HG03558 (cell line): ENCODE data around the gene PLCB2.
A peak's percentile ranks its signal among the peaks of the same experiment; 100 is the strongest.

Source experiments
- ATAC-seq: cut with Tn5 transposase; IDR thresholded peaks from one replicate; pipeline ENCODE4 v1.9.1; 2021; ENCODE audit warnings: moderate number of reproducible peaks; ENCODE audit not compliant: unreplicated experiment; ENCODE audit errors: extremely low read depth

The PLCB2 gene

DNA sequence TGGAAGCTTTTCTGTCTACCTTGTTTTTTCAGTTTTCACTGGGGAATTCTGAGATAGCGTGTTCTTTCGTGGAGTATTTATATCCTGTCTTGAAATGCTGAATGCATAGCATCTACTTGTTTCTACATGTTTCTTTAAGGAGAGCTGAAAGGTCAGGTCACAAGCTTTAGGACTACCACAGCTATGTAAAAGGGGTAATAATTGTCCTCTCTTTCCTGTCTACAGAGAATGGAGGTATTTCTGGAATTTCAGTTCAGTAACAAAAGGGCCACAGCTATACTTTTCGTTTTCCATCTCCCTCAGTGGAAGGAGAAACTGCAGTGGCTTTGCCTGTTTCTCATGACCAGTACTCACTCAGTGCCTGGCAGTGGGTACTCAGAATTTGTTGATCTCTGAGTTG is 20.4 kb upstream of the PLCB2 start:
- no peak for ATAC-seq

DNA sequence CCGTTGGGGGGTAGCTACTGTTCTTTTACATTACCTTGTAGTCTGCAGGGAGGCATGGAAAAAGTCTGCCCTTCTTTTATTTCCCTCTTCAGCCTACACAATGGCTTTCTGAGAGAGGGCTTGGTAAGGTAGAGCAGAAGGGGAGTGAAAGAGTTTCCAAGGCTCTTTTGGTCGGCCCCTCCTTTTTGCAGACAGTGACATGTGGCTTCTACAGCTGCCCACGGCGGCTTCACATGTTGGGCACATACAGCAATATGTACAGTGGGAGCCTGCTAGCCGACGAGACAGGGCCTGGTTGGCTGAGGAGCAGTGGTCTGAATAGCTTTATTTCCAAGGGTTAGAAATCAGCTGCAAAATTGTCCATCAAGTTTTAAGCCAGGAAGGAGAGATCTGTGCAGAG is 19.7 kb upstream of the PLCB2 start:
- ATAC-seq = no peak

DNA sequence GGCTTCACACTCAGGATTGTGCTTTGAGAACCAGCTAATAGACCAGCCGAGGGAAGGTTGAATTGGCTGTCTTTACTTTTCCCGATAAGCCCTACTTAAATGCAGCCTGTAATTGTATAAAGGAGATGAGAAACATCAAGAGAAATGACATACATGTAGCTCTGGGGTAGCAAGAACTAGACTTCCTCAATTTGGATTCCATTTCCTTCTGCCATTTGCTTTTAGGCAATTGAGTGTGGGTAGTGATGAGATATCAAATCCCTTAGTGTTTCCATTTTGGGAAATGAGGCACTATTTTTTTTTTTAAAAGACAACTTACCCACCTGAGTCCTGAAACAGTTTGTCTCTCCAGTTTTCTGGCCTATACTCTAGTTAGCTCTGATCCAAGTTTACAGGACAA is 18.0 kb upstream of the PLCB2 start:
- no peak for ATAC-seq

DNA sequence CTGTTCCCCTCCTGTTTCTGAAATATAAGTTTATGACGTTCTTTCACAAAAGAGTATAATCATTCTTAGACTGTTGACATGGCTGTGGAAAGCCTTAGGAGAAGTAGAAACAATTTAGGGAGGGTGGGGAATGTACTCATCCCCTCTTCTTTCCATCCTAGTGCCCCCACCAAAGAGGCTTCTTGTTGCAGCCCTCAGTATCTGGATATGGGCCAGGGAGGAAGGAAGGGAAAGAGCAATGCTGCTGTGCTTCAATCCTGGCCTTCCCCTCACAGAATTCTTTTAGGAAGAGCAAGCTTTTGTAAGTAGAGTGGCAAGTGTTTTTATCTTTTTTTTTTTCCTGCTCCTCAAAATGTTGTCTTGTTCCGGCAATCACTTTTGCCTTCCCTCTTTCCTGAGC is 17.5 kb upstream of the PLCB2 start:
- ATAC-seq = no peak

DNA sequence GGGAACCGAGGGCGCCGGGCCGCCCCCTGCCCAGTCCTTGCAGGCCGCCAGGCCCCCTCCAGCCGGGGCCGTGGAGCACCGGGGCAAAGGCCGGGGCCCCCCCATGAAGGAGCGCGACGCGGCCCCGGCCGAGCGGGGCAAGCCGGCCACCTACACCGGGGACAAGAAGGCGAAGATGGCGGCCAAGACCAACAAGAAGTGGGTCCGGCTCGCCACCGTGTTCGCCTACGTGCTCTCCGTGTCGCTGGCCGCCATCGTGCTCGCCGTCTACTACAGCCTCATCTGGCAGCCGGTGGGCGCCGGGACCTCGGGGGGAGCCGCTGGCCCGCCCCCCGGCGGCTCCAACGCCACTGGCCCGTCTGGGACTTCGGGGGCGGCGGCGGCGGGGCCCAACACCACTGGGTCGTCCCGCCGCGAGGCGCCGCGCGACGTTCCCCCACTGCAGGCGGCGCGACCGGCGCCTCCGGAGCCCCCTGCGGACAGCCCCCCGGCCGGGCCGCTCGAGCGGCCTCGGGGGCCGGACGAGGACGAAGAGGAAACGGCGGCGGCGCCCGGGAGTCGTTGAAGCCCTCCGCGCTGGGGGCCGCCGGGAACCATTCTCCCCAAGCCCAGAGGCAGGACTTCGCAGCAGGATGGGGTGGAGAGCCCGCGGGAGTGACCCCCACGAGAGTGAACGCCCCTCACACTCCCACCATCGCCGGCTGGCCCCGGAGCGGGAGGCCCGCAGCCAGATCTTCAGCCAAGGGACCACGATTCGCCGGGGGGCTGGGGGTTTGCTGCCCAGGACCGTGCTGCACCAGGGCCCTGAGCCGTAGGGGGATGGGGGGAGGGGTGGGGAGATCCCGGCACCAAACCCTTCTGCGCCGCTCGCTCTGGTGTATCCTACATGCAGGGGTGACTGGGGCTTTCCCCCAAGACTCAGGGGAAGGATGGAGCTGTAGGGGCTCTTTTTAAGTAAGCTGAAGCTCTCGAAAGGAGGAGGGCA is 16.5 kb upstream of the PLCB2 start:
- no peak for ATAC-seq

DNA sequence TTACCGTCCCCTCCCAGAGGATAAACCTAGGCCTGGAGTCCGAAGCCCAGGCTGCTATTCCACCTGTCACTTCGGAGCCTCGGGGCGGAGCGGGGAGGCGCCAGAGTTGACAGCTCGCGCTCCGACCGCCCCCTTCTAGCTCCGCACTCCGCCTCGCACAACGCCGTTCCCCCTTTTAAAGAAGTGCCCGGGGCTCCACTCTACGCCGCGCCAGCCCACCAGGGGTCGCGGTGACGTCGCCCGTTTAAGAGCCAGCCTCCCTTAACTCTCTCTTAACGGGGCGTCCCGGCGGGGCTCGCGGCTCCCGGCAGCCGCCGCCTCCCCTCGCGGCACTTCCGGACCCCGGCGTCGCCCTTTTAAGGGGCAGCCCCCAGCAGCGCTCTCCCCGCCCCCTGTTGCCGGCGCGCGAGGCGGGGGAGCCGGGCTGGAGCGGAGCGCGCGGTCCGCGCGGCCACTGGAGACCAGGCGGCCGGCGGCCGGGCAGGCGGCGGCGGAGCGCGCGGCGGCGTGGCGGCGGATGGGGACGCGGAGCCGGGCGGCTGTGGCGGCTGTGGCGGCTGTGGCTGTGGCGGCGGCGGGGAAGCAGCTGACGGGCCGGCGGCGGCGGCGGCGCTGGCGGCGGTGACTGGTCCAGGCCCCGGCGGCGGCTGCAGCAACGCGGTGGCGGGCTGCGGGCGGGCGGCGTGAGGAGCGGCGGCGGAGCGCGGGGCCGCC is 15.7 kb upstream of the PLCB2 start, which contains the start of gene INAFM2:
INAFM2 (plus strand) TSS at position 454 of the 714 bp plus-strand sequence. CDS start 364 bp downstream, outside the sequence.
- peak; percentile 61 for ATAC-seq

DNA sequence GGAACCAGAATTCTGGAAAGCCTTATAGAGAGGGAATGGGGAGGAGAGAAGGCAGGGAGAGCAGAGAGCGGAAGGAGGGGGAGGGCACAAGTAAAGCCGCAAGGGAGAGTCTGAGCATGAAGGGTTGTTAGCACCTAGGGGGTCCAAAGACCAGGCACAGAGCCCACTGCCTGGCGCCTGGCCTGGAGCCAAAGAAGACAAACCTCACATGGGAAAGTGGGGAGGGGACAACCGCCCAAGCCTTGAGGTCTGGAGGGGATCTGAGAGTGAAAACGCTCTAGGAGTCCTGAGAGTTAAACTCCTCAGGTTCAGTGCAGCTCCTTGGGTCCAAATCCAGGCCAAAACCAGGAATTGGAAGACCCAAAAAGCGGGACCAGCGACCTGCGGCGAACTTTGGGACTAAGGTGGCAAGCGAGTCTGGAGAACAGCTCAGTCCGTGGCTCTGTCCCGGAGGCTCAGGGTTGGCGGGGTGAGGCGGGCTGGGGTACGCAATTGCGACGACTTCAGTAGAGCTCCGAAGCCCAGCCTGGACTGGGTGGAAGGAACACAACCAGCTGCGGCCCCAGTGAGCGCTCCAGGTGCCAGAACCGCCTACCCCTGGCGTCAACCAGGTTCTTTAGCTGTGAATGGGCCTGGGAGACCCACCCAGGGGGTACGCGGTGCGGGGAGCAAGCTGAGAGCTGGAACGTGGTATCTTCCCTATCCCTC is 14.9 kb upstream of the PLCB2 start:
- ATAC-seq = no peak

DNA sequence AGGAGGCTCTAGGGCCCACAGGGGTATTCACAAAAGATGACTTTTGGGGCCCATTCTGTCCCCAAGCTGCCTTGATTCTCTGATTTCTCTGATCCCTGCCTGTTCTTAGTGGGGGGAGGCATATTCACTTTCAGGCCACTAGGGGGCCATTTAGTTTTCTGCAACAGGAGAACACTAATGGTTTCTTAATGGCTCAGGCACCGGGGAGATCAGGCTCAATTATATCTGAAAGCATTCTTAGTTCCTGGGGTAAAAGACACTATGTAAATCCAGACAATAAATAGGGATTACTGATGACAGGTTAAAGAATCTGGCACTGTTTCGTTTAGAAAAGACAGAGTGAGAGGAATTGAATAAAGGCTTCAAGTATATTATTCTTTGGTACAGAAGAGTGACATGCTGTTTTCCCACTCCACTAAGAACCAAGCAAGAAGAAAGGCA is 13.2 kb upstream of the PLCB2 start:
- ATAC-seq = no peak

DNA sequence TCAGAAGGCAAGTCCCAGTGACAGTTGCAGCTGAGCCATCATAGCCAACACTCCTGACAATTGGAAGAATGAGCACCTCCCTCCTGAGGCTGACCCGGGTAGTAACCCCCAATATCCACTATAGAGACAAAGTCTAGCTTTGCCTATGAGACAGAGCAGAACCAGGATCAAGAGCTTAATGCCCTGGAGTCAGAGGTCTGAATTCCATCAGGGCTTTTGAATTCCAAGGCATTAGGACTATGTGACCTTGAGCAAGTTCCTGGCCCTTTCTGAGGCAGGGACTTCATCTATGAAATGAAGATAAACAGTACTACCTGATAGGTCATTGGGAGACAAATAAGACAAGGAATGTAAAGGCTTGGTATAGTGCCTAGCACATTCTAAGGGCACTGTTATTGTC is 12.7 kb upstream of the PLCB2 start:
- ATAC-seq = no peak

DNA sequence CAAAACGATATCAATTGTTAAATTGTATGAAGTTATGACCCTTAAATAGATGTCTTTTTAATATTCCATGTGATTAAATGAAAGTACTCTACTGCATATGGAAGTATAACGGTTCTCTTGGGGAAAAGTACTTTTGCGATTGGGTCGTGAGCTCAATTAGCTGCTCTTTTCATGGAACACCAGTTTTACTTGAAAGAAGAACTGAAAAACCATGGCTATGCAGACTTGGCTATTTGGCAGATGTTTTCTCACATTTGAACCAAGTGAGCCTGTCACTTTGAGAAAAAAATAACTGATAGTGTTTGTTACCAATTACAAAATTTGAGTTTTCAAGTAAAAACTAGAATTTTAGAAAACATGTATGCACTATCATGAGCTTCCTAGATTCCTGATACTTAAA is 9.8 kb upstream of the PLCB2 start:
- no peak for ATAC-seq

DNA sequence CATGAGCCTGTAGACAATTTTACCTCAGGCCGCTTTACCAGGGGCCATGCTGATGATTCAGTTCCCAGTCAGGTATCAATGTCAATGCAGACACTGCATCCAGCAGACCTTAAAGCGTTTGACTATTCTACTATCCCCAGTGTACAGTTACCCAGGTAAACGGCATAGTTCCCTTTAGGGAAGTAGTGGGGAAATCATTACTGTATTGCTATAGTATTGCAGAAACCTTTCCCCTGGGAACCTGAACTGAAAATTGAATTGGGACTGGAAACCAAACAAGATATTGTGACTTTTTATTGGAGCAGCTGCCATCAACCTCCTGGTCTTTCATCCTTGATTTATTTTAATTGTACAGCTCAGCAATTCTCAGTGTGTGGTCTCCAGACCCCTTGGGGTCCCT is 9.2 kb upstream of the PLCB2 start:
- no peak for ATAC-seq

DNA sequence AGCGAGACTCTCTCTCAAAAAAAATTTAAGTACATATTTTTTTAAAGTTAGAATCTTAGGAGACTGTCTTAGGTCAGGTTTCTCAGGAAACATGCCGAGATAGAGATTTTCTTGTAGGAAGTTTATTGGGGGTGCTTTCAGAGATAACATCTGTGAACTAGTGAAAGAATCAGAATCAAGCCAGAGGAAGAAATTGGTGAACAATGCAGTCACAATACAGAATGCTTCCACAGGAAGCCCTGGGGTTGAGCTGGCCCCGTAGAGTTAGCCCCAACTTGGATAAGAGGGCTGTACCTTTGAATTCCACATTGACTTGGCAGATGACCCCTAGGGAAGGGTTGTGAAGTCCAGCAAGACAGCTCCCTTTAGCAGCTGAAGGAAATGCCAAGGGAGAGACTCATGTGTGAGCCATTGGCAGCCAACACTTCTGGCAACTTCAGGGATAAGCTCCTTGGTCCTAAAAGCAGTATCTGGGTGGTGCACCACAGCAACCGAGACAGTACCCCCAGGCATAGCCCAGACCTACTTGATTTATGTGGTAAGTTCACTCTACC is 7.1 kb upstream of the PLCB2 start:
- ATAC-seq = no peak

DNA sequence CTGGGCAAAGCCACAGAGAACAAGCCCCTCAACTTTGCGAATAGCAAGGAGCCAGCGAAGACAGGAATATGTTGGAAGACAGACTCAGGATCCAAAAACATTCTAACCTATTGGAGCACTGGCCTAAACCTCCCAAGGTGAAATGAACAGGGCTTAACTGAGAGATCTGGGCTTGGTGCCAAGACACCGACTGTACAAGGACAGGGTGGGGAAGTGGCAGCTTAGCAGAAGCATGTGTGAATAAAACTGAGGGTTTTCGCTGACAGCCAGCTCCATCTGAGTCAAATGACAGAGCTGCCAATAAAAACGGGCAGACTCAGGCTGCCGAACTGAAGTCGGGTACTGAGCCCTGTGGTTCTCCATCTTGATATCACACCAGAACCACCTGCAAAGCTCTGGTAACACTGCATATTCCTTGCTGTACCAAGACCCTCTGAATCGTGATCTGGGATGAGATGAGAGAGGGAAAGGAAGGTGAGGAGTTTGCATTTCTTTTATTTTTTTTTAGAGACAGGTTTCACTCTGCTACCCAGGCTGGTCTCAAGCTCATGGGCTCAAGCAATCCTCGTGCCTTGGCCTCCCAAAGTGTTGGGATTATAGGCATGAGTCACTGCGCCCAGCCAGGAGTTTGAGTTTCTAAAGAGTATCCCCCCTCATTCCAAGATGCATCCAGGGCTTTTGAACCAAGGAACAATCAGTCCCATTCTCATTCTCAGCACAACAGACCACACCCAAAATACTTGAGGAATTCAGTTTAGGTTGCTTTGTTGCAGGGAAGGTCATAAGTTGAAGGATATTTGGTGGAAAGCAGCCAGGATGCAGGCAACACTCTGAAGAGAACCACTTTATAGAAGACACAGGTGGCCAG is 6.0 kb upstream of the PLCB2 start:
- ATAC-seq = no peak

DNA sequence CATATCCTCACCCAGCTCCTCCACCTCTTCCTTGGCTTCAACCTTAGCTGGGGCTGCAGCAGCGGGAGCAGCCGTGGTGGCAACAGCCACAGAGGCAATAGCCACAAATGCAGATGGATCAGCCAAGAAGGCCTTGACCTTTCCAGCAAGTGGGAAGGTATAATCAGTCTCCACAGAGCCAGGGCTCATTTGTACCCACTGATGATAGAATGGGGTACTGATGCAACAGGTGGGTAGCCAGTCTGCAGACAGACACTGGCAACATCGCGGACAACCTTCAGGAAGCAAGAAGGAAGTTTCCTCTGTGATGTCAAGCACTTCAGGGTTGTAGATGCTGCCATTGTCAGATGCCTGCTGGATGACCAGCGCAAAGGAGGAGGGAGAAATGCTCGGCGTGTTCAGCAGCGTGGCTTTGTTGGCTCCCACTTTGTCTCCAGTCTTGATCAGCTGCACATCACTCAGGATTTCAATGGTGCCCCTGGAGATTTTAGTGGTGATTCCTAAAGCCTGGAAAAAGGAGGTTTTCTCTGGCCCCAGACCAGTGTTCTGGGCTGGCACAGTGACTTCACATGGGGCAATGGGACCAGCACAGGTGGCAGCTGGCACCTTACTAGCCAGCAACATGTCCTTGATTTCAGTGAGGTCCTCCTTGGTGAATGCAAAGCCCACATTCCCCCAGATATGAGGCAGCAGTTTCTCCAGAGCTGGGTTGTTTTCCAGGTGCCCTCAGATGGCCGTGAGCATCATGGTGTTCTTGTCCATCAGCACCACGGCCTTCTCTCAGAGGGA is 4.8 kb upstream of the PLCB2 start:
- ATAC-seq = no peak

DNA sequence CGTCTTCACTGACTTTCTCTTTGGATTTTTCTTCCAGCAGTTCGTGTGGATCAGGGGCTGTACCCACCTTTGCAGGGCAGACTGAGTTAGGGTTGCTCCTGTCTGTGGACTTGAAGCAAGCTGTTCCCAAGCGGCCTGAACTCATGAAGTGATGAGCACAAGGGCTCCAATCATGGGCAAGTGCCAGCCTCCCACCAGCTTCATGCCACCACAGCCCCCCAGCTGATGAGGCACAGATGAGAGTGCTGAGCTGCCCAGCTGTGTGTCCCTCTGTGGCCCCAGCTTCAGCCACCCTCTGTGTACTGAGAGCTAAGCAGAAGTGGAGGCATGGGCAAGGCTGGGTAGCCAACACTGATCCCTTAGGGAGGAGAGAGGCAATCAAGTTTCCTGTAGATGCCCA is 3.3 kb upstream of the PLCB2 start:
- no peak for ATAC-seq

DNA sequence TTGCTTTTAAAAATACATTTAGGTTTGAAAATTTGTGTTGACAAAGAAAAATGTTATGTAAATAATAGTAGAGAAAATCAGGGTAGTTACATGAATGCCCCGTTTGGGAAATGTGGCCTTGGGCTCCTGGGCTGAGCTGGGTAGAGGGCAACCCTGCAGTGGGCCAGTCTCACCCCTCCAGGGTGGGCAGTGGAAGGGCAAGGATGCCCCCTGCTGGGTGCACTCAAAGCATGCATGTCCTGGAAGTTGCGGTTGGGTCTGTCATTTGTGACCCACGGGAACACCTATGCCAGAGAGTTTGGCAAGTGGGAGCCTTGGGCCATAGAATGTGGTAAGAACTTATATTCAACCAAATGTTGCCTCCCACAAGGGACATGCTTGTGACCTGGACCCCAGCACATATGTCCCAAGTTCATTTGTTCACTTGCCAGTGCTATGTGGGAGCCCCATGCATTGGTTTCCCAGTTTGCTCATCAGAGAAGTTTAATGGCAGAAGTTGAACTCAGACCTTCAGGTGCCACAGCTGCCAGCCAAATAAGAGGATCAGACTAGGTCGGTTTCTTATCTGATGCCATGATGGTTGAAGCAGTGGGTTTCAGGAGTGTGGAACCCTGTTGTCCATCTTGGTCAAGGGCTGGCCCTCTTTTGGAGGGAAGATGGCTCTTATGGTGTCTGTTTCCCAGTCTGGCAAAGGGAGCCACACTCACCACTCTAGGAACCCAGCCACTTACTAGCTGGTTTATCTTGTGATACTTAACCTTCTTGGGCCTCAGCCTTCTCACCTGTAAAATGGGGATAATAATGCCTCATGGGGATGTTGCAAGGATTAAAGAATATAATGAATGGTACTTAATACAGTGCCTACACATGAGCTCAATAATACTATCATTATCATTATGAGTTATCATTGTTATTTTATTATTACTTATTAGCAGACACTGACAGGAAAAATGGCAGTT is 2.5 kb upstream of the PLCB2 start:
- ATAC-seq = no peak

DNA sequence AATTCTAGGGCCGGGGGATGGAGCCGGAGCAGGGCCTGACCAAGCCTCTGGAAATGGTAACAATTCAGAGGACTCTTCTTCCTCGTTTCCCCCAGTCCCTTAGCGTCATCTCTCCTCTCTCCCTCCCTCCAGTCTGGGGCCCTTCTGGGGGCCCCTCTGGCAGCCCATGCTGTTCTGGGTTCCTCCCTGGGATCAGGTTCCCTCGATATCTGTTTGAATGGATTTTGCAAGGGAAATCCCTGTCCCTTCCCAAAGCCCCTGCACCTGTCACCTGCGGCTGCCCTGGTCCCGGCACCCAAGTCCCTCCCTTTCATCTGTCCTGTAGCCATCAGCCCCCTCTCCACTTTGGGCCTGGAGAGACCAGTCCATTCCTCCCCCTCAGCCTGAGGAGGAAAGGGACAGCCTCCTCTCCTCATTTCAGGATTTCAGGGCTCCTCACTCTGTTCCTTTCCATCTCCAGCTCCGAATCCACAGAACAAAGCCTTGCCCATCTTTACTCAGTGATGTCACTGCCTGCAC is 1.7 kb upstream of the PLCB2 start:
- no peak for ATAC-seq
